Activated CD8-positive, alpha-beta memory T cell treated with anti-CD3 and anti-CD28 coated beads, Interleukin-2, amount 10 ng/mL, durations not matched to agents 7 days and 5 days (primary cell): ENCODE data around the gene PFKFB4. TPM values are rescaled to one million over a fixed set of nuclear protein-coding genes. Genes with fewer than 3 reads are reported as not detected.

Experiments used
- ATAC-seq: fragments of 150-1000 bp; cut with Tn5 transposase; one replicate; pipeline ENCODE4 v1.10.0; 2021; ENCODE audit warnings: moderate library complexity
- CTCF ChIA-PET: fragments of 350-600 bp; sonication (Branson Sonifier 250); formaldehyde crosslinking; loops from one replicate; lab custom pipeline; 2021; ENCODE audit warnings: antibody characterized with exemption; lab: Charles Lee
- DNase-seq: peaks from one replicate; pipeline ENCODE4 v3.0.0-alpha.2; 2020
- H3K27ac Mint-ChIP-seq: one replicate; pipeline ENCODE4 v1.8.0; 2021; ENCODE audit warnings: mild to moderate bottlenecking, mixed read lengths
- H3K27me3 Mint-ChIP-seq: one replicate; pipeline ENCODE4 v1.8.0; 2021; ENCODE audit warnings: mixed read lengths
- H3K36me3 Mint-ChIP-seq: one replicate; pipeline ENCODE4 v1.8.0; 2021; ENCODE audit warnings: mild to moderate bottlenecking, mixed read lengths
- H3K4me1 Mint-ChIP-seq: one replicate; pipeline ENCODE4 v1.8.0; 2021; ENCODE audit warnings: mixed read lengths
- H3K4me3 Mint-ChIP-seq: one replicate; pipeline ENCODE4 v1.8.0; 2021; ENCODE audit warnings: mild to moderate bottlenecking, moderate library complexity, mixed read lengths
- H3K9me3 Mint-ChIP-seq: one replicate; pipeline ENCODE4 v1.8.0; 2022; ENCODE audit warnings: low read depth, mixed read lengths
- total RNA-seq, 2 experiments: library from RNA; stranded (reverse); gene quantifications; one replicate each; pipeline ENCODE4 v1.2.3, GENCODE V29; 2021

Gene PFKFB4
- total RNA-seq, 2 experiments from 2014 or later: 12.2 to 26.9 TPM

- DNase-seq (no peak), ATAC-seq (no peak)
- no peaks in the 10 kb centered on the region for H3K9me3 Mint-ChIP-seq
- H3K27me3 Mint-ChIP-seq: peaks cover 29% of the 10 kb centered on the region
- H3K27ac Mint-ChIP-seq: no peak overlapping the region
- H3K4me3 Mint-ChIP-seq: no peak overlapping the region
- H3K4me1 Mint-ChIP-seq: no peaks in the 10 kb centered on the region
- CTCF ChIA-PET: no interaction called here
- H3K36me3 Mint-ChIP-seq: peaks cover 2% of the 10 kb centered on the region
Measured at GRCh38 chr3:48594417-48595049, 37.9 kb upstream of the PFKFB4 start.

GRCh38 chr3:48593337-48593736, 36.7 kb upstream of the PFKFB4 start:
- Mint-ChIP-seq H3K4me1 (no peaks in the 10 kb centered on the region), H3K36me3 (no peaks in the 10 kb centered on the region), H3K4me3 (no peak overlapping the region), H3K27me3 (peaks cover 36% of the 10 kb centered on the region), H3K9me3 (no peaks in the 10 kb centered on the region), H3K27ac (no peak overlapping the region)
- no peak for DNase-seq
- ATAC-seq: no peak
- CTCF ChIA-PET: interaction anchor here (0.6 kb wide), 1 partner anchor 271 kb away, joined by 3 read pairs; no protein-coding TSS in a partner anchor

- H3K27ac Mint-ChIP-seq: no peak overlapping the region
- no peaks in the 10 kb centered on the region for H3K36me3 Mint-ChIP-seq
- ATAC-seq (no peak), DNase-seq (no peak)
- no peak overlapping the region for H3K4me3 Mint-ChIP-seq
- H3K4me1 Mint-ChIP-seq: no peaks in the 10 kb centered on the region
- CTCF ChIA-PET: interaction anchor here (0.6 kb wide), 1 partner anchor 271 kb away, joined by 3 read pairs; no protein-coding TSS in a partner anchor
- H3K9me3 Mint-ChIP-seq: no peaks in the 10 kb centered on the region
- H3K27me3 Mint-ChIP-seq: peaks cover 36% of the 10 kb centered on the region
Measured at GRCh38 chr3:48592519-48593087, 36.0 kb upstream of the PFKFB4 start.

GRCh38 chr3:48591886-48592518, 35.4 kb upstream of the PFKFB4 start:
- no peaks in the 10 kb centered on the region for H3K4me1 Mint-ChIP-seq
- ATAC-seq (no peak), DNase-seq (no peak)
- no peaks in the 10 kb centered on the region for H3K36me3 Mint-ChIP-seq
- no peaks in the 10 kb centered on the region for H3K9me3 Mint-ChIP-seq
- no peak overlapping the region for H3K27ac Mint-ChIP-seq
- peaks cover 36% of the 10 kb centered on the region for H3K27me3 Mint-ChIP-seq
- no peak overlapping the region for H3K4me3 Mint-ChIP-seq
- CTCF ChIA-PET: no interaction called here

GRCh38 chr3:48591436-48591835, 34.8 kb upstream of the PFKFB4 start:
- no peak for DNase-seq
- H3K4me1 Mint-ChIP-seq: no peaks in the 10 kb centered on the region
- H3K4me3 Mint-ChIP-seq: no peak overlapping the region
- peaks cover 36% of the 10 kb centered on the region for H3K27me3 Mint-ChIP-seq
- H3K27ac Mint-ChIP-seq: no peak overlapping the region
- CTCF ChIA-PET: no interaction called here
- H3K9me3 Mint-ChIP-seq: no peaks in the 10 kb centered on the region
- no peak for ATAC-seq
- no peaks in the 10 kb centered on the region for H3K36me3 Mint-ChIP-seq

GRCh38 chr3:48588230-48588629, 31.6 kb upstream of the PFKFB4 start:
- no peaks in the 10 kb centered on the region for H3K9me3 Mint-ChIP-seq
- H3K27me3 Mint-ChIP-seq: peaks cover 17% of the 10 kb centered on the region
- no peaks in the 10 kb centered on the region for H3K36me3 Mint-ChIP-seq
- H3K27ac Mint-ChIP-seq: no peak overlapping the region
- DNase-seq (no peak), ATAC-seq (no peak)
- no peak overlapping the region for H3K4me3 Mint-ChIP-seq
- H3K4me1 Mint-ChIP-seq: peaks cover 2% of the 10 kb centered on the region
- CTCF ChIA-PET: no interaction called here

GRCh38 chr3:48587686-48588085, 31.1 kb upstream of the PFKFB4 start:
- Mint-ChIP-seq H3K27ac (no peak overlapping the region), H3K36me3 (no peaks in the 10 kb centered on the region), H3K9me3 (no peaks in the 10 kb centered on the region), H3K27me3 (peaks cover 13% of the 10 kb centered on the region), H3K4me1 (peaks cover 2% of the 10 kb centered on the region), H3K4me3 (no peak overlapping the region)
- CTCF ChIA-PET: no interaction called here
- DNase-seq: no peak
- no peak for ATAC-seq

- CTCF ChIA-PET: no interaction called here
- peaks cover 2% of the 10 kb centered on the region for H3K4me1 Mint-ChIP-seq
Measured at GRCh38 chr3:48585411-48585810, 28.8 kb upstream of the PFKFB4 start.

GRCh38 chr3:48584836-48585235, 28.2 kb upstream of the PFKFB4 start:
- no peaks in the 10 kb centered on the region for H3K36me3 Mint-ChIP-seq
- DNase-seq (no peak), ATAC-seq (no peak)
- H3K4me1 Mint-ChIP-seq: peaks cover 2% of the 10 kb centered on the region
- H3K27me3 Mint-ChIP-seq: peaks cover 10% of the 10 kb centered on the region
- CTCF ChIA-PET: no interaction called here
- no peaks in the 10 kb centered on the region for H3K9me3 Mint-ChIP-seq
- no peak overlapping the region for H3K4me3 Mint-ChIP-seq
- no peak overlapping the region for H3K27ac Mint-ChIP-seq

More at GRCh38 chr3:48585411-48585810, 28.8 kb upstream of the PFKFB4 start:
- DNase-seq: no peak
- no peak for ATAC-seq
- H3K4me3 Mint-ChIP-seq: no peak overlapping the region
- H3K9me3 Mint-ChIP-seq: no peaks in the 10 kb centered on the region
- H3K36me3 Mint-ChIP-seq: no peaks in the 10 kb centered on the region
- H3K27me3 Mint-ChIP-seq: peaks cover 10% of the 10 kb centered on the region
- H3K27ac Mint-ChIP-seq: no peak overlapping the region

GRCh38 chr3:48581621-48582481, 25.2 kb upstream of the PFKFB4 start:
- Mint-ChIP-seq H3K4me3 (no peak overlapping the region), H3K27ac (no peak overlapping the region), H3K9me3 (no peaks in the 10 kb centered on the region), H3K27me3 (no peaks in the 10 kb centered on the region), H3K4me1 (peaks cover 2% of the 10 kb centered on the region), H3K36me3 (no peaks in the 10 kb centered on the region)
- CTCF ChIA-PET: no interaction called here
- ATAC-seq (peak; percentile 18), DNase-seq (no peak)

- H3K9me3 Mint-ChIP-seq: no peaks in the 10 kb centered on the region
- DNase-seq (no peak), ATAC-seq (no peak)
- CTCF ChIA-PET: interaction anchor here (1.0 kb wide), 1 partner anchor 19 kb away, joined by 3 read pairs; no protein-coding TSS in a partner anchor
- H3K4me3 Mint-ChIP-seq: no peak overlapping the region
- no peak overlapping the region for H3K27ac Mint-ChIP-seq
- H3K4me1 Mint-ChIP-seq: no peaks in the 10 kb centered on the region
- no peaks in the 10 kb centered on the region for H3K36me3 Mint-ChIP-seq
- no peaks in the 10 kb centered on the region for H3K27me3 Mint-ChIP-seq
Measured at GRCh38 chr3:48576647-48577046, 20.0 kb upstream of the PFKFB4 start.

- no peak overlapping the region for H3K4me3 Mint-ChIP-seq
- H3K27ac Mint-ChIP-seq: no peak overlapping the region
- H3K4me1 Mint-ChIP-seq: no peaks in the 10 kb centered on the region
- CTCF ChIA-PET: no interaction called here
- ATAC-seq: no peak
- H3K27me3 Mint-ChIP-seq: no peaks in the 10 kb centered on the region
- H3K9me3 Mint-ChIP-seq: no peaks in the 10 kb centered on the region
- no peaks in the 10 kb centered on the region for H3K36me3 Mint-ChIP-seq
- DNase-seq: no peak
Measured at GRCh38 chr3:48575366-48575765, 18.8 kb upstream of the PFKFB4 start.

- DNase-seq (no peak), ATAC-seq (no peak)
- no peaks in the 10 kb centered on the region for H3K4me1 Mint-ChIP-seq
- H3K27ac Mint-ChIP-seq: no peak overlapping the region
- H3K9me3 Mint-ChIP-seq: no peaks in the 10 kb centered on the region
- no peaks in the 10 kb centered on the region for H3K36me3 Mint-ChIP-seq
- CTCF ChIA-PET: no interaction called here
- no peak overlapping the region for H3K4me3 Mint-ChIP-seq
- no peaks in the 10 kb centered on the region for H3K27me3 Mint-ChIP-seq
Measured at GRCh38 chr3:48573973-48574585, 17.5 kb upstream of the PFKFB4 start.
